Measurements from ENCODE around the gene MT1M.

MT1M gene

DNA sequence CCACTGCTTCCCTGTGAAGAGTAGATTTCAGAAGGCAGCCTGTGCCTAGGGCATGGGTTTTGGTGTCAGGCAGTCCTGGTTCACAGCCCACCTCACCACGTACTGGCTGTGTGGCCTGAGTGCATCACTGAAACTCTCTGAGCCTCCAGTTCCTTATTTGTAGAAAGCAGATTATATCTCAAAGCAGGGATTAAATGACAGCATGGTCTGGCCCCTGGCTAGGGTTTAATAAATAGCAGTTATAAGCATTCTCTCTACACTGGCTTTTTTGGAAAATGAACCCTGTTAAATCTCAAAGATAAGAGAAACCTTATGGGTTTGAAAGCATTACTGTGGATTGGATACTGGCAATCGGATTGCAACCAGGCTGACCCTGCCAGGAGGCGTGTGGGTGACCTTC is 2.9 kb upstream of the MT1M start:
- no peak for DNase-seq

- no peak for DNase-seq
These were observed 2.3 kb upstream of the MT1M start for GRCh38 chr16:56630134-56630533.

- DNase-seq: no peak
These were observed 1.3 kb upstream of the MT1M start for GRCh38 chr16:56631197-56631596.

DNA sequence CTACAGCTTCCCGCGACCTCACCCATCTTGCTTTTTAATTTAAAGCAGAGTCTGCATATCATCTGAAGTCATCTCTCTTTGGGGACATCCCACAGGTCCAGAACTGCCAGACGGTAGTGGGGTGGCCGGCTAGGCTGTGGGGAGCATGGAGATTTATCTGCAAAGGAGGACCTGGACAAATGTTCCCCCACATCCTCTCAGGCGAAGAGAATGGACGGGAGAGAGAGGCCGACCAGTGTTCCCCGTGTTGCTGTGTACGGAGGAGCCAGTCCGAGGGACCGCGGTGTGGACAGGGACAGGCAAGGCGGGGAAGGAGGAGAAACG is 665 bp upstream of the MT1M start:
- no peak for DNase-seq

DNA sequence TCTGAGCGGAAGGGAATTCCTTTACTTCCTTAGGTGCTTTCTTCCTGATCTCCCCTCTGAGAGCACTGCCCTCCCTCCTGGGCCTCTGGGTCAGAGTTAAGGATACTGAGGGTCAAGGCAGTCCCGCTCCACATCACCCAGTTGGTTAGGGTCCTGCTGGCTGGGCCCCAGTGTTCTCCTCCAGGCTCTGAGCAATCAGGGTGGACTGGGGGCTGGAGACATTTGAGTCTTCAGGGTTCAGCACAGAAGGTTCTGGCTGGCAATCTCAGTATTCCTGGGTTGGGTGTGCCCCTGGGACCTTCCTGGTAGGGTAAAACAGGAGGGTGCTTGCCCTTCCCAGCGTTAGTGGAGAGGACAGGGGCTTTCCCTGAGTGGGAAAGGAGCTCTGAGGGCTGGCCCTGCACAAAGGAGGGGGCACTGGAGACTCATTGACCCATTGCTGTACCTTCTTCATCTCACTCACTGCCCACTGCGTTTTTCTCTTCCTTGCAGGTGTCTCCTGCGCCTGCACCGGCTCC is 448 bp downstream of the MT1M start:
- no peak for DNase-seq

GRCh38 chr16:56633535-56633934 is 1.1 kb downstream of the MT1M start:
- no peak for DNase-seq

DNA sequence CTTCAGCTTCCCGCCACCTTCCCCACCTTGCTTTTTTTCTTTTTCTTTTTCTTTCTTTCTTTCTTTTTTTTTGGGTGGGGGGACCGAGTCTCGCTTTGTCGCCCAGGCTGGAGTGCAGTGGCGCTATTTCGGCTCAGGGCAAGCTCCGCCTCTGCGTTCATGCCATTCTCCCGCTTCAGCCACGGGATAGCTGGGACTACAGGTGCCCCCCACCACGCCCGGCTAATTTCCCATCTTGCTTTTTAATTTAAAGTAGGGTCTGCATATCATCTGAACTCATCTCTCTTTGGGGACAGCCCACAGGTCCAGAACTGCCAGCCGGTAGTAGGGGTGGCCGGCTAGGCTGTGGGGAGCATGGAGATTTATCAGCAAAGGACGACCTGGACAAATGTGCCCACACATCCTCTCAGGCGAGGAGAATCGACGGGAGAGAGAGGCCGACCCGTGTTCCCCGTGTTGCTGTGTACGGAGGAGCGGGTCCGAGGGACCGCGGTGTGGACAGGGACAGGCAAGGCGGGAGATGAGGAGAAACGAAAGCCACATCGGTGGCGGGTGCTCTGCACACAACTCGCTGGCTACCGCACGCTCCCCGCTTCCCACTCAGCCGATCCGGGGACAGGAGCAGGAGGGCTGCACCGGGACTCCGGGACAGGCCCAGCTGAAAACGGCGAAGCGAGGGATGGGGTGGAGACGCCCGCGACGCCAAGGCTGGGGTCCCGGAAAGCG is 2.4 kb downstream of the MT1M start:
- DNase-seq: no peak

- DNase-seq: no peak
These were observed 3.0 kb downstream of the MT1M start for GRCh38 chr16:56635441-56635967.

DNA sequence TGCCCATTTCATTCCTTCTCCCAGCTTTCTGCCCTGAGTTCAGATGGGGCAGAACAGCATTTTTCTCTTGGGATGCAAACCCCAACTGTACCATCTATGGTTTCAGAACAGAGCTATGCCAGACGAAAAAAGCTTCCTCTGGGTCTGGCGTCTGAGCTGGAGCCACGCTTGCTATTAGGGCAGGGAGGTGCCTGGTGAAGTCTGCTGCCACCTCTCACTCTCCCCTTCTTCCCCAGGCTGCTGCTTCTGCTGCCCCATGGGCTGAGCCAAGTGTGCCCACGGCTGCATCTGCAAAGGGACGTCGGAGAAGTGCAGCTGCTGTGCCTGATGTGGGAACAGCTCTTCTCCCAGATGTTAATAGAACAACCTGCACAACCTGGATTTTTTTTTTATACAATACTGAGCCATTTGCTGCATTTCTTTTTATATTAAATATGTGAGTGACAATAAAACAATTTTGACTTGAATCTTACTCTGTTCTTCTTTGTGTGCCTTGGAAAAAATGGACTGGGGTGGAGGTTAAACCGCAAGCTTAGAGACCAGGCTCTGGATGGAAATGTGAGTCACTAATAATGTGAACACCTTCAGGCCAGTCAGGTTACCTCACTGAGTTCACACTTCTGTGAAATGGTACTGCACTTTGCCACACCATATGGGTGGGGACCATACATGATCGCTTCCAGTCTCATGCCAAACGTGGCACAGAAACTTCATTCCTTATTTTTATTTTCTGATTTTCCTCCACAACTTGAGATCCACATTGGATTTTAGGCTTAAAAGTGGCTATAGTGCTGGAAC is 4.4 kb downstream of the MT1M start:
- no peak for DNase-seq

DNA sequence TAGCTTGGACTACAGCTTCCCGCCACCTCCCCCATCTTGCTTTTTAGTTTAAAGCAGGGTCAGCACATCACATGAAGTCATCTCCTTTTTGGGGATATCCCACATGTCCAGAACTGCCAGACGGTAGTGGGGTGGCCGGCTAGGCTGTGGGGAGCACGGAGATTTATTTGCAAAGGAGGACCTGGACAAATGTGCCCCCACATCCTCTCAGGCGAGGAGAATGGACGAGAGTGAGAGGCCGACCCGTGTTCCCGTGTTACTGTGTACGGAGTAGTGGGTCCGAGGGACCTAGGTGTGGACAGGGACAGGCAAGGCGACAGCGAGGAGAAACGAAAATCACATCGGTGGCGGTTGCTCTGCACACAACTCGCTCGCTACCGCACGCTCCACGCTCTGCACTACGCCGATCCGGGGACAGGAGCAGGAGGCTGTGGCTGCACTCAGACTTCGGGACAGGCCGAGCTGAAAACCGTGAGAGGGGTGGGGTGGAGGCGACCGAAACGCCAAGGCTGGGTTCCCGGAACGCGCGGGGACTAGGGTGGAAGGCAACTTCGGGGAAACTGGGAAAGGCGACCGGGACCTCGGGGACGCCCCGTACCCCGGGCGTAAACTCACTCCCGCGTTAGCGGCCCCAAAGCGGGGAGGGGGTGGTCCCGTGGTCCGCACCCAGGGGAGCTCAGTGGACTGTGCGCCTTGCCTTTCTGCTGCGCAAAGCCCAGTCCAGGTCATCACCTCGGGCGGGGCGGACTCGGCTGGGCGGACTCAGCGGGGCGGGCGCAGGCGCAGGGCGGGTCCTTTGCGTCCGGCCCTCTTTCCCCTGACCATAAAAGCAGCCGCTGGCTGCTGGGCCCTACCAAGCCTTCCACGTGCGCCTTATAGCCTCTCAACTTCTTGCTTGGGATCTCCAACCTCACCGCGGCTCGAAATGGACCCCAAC is 5.6 kb downstream of the MT1M start, which contains the start of gene MT1A:
Gene MT1A (plus strand): TSS at position 853 of the 937 bp plus-strand sequence. CDS start 73 bp downstream, at position 926.
- no peak for DNase-seq

GRCh38 chr16:56639045-56639444 is 6.6 kb downstream of the MT1M start:
- no peak for DNase-seq

DNA sequence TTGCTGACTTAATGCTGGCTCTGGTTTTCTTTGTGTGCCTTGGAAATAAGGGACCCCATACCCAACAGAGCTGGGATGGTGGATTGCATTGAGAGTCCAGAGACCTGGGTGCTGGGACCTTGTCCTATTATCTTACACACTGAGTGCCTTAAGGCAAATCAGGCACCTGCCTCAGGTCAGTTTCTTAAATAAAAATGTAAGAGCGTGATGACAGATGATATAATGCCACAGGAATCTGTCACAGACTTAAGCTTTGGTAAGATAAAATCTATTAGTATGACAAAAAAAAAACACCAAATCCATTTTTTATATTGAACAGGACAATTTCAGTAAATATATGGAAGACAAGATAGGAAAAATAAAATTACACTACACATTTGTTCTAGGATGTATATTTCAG is 7.6 kb downstream of the MT1M start:
- DNase-seq: no peak

GRCh38 chr16:56641166-56641565 is 8.7 kb downstream of the MT1M start:
- DNase-seq: no peak

GRCh38 chr16:56643080-56643778 is 10.8 kb downstream of the MT1M start:
- DNase-seq: peak; percentile 20 to 65 (median 38)

GRCh38 chr16:56643833-56644232 is 11.4 kb downstream of the MT1M start:
- DNase-seq: no peak

GRCh38 chr16:56645311-56645710 is 12.9 kb downstream of the MT1M start:
- DNase-seq: no peak

DNA sequence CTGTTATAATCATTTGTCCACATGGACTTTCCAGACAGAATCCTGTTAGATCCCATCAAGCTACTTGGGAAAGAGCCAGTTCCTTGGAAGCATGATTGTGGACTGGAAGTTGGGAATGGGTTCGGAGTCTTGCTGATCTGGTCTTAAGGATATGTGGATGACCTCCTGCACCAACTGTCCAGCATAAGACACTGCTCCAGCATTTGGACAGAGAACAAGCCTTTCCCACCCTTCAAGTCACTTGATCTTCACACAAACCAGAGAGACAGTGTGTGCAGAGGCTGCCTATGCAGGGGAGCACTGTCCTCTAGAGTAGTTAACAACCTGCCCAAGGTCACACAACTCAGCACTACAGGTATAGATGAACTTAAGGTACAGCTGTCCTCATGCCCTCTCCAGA is 13.4 kb downstream of the MT1M start:
- DNase-seq: no peak

GRCh38 chr16:56647641-56648431 is 15.4 kb downstream of the MT1M start:
- no peak for DNase-seq

- DNase-seq: no peak
These were observed 16.8 kb downstream of the MT1M start for GRCh38 chr16:56649271-56649670.

DNA sequence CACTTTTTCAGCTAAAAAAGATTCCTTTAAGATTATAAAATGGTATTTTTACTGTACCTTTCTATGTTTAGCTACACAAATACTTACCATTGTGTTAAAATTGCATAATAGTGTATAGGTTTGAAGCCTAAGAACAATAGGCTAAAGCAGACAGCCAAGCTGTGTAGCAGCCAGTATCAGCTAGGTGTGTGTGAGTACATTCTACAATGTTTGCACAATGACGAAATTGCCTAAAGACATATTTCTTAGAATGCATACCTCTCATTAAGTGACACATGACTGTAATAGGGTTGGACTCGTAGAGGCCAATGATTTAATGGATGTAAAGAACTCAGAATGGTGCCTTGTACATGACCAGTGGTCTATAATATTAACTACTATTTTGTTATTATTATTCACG is 17.4 kb downstream of the MT1M start:
- no peak for DNase-seq

GRCh38 chr16:56651586-56651985 is 19.1 kb downstream of the MT1M start, which contains the start of gene MT1B:
Gene MT1B (plus strand): TSS chr16:56651886. CDS start chr16:56651954, 68 bp downstream.
- DNase-seq: no peak

All from activated naive CD4-positive, alpha-beta T cell (primary cell).